ENCODE data around the gene CBLB. TPM values are rescaled to one million over a fixed set of nuclear protein-coding genes. Genes with fewer than 3 reads are reported as not detected.
A peak's percentile ranks its signal among the peaks of the same experiment; 100 is the strongest.

The CBLB gene
- total RNA-seq, 1 donor from 2014 or later, result 41.5 TPM

GRCh38 chr3:105807146-105807545 is 61.7 kb downstream of the CBLB start:
- H3K36me3 ChIP-seq, result no peaks in the 10 kb centered on the region
- H3K27me3 ChIP-seq, result no peaks in the 10 kb centered on the region
- DNase-seq (no peak), ATAC-seq (no peak)
- H3K27ac ChIP-seq, result no peak overlapping the region
- TF ChIP-seq, protein P1, sequence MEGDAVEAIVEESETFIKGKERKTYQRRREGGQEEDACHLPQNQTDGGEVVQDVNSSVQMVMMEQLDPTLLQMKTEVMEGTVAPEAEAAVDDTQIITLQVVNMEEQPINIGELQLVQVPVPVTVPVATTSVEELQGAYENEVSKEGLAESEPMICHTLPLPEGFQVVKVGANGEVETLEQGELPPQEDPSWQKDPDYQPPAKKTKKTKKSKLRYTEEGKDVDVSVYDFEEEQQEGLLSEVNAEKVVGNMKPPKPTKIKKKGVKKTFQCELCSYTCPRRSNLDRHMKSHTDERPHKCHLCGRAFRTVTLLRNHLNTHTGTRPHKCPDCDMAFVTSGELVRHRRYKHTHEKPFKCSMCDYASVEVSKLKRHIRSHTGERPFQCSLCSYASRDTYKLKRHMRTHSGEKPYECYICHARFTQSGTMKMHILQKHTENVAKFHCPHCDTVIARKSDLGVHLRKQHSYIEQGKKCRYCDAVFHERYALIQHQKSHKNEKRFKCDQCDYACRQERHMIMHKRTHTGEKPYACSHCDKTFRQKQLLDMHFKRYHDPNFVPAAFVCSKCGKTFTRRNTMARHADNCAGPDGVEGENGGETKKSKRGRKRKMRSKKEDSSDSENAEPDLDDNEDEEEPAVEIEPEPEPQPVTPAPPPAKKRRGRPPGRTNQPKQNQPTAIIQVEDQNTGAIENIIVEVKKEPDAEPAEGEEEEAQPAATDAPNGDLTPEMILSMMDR (IDR thresholded peaks at IDR 0.05), result no peak
- intact Hi-C loops (cut with DNase I), result no loop called here
- H3K4me1 ChIP-seq, result peaks cover 22% of the 10 kb centered on the region
- H3K9me3 ChIP-seq, result no peaks in the 10 kb centered on the region
- H3K4me3 ChIP-seq, result no peak overlapping the region

GRCh38 chr3:105806359-105806758 is 62.5 kb downstream of the CBLB start:
- H3K4me1 ChIP-seq, result peaks cover 22% of the 10 kb centered on the region
- H3K9me3 ChIP-seq, result no peaks in the 10 kb centered on the region
- TF ChIP-seq, protein P1 (IDR thresholded peaks at IDR 0.05), result no peak
- intact Hi-C loops (cut with DNase I), result no loop called here
- H3K27ac ChIP-seq, result no peak overlapping the region
- H3K4me3 ChIP-seq, result no peak overlapping the region
- ATAC-seq (peak; percentile 64), DNase-seq (no peak)
- H3K36me3 ChIP-seq, result no peaks in the 10 kb centered on the region
- no peaks in the 10 kb centered on the region for H3K27me3 ChIP-seq

DNA sequence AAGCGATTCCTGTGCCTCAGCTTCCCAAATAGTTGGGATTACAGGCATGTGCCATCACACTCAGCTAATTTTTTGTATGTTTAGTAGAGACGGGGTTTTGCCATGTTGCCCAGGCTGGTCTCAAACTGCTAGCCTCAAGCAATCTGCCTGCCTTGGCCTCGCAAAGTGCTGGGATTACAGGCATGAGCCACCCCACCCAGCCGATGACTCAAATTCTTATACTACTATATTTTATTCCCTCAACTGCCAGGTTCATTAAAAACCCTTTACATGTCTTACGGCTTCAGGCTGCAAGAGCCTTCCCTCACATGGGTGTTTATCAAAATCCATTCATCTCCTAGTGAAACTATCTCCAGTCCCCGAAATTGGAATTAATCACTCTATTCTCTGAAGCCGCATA is 63.4 kb downstream of the CBLB start:
- no peak overlapping the region for H3K4me3 ChIP-seq

DNA sequence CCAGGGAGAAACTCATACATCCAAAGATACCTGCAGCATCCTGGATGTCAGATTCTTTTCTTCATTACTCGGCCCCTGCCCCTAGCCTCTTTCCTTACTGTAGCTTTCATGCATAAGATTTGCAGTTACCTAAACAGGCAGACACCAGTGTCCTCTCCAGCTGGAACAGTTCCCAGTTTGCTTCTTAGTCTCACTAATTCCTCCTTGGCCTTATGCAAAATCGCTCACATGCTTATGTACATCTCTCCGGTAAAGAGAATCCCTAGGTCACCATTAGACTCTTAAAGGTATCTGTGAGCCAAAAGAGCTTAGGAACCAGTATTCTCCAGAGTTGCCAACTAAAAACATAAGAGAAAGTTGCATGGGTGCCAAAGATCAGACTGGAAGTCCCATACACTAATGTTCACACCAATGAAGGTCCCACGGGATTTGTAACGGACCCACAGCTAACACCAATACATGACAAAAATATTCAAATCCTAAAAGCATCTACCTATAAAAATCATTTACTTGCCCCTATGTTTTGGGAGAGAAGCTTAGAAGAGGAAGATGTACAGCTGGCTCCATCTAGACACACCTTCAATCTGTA is 66.6 kb downstream of the CBLB start:
- TF ChIP-seq, protein P1 (IDR thresholded peaks at IDR 0.05), result no peak
- DNase-seq, result no peak

More for the DNA sequence above, 63.4 kb downstream of the CBLB start:
- TF ChIP-seq, protein P1 (IDR thresholded peaks at IDR 0.05), result no peak
- Histone ChIP-seq H3K36me3 (no peaks in the 10 kb centered on the region), H3K9me3 (no peaks in the 10 kb centered on the region), H3K4me1 (peaks cover 21% of the 10 kb centered on the region), H3K27ac (no peak overlapping the region), H3K27me3 (no peaks in the 10 kb centered on the region)
- DNase-seq (no peak), ATAC-seq (no peak)
- intact Hi-C loops (cut with DNase I), result no loop called here

GRCh38 chr3:105801397-105801796 is 67.4 kb downstream of the CBLB start:
- H3K36me3 ChIP-seq, result no peaks in the 10 kb centered on the region
- no peak for DNase-seq
- no peaks in the 10 kb centered on the region for H3K9me3 ChIP-seq
- no peak overlapping the region for H3K27ac ChIP-seq
- no peak overlapping the region for H3K4me3 ChIP-seq
- TF ChIP-seq, protein P1 (IDR thresholded peaks at IDR 0.05), result no peak
- no peak for ATAC-seq
- peaks cover under 1% of the 10 kb centered on the region for H3K4me1 ChIP-seq
- no peaks in the 10 kb centered on the region for H3K27me3 ChIP-seq
- intact Hi-C loops (cut with DNase I), result no loop called here

More for the DNA sequence above, 66.6 kb downstream of the CBLB start:
- Histone ChIP-seq H3K27me3 (no peaks in the 10 kb centered on the region), H3K27ac (no peak overlapping the region), H3K36me3 (no peaks in the 10 kb centered on the region), H3K4me1 (peaks cover 4% of the 10 kb centered on the region), H3K4me3 (no peak overlapping the region), H3K9me3 (no peaks in the 10 kb centered on the region)
- intact Hi-C loops (cut with DNase I), result no loop called here
- ATAC-seq, result no peak

DNA sequence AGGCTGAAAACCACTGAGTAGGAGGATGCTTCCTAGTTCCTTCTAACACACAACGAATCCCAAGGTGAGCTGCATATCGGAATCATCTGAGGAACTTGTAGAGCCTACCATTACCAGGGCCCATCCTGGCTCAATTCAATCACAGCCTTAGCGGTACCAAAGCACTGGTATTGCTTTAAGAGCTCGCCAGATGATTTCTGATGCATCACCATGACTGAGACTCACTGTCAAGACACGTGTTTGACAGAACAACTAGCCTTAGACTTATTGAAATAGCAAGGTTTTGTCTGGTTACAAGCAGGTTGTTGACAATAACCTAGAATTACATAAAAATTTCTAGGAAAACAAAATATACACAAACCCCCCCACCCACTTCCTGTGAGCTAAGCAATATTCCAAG is 68.5 kb downstream of the CBLB start:
- H3K27me3 ChIP-seq, result no peaks in the 10 kb centered on the region
- TF ChIP-seq, protein P1 (IDR thresholded peaks at IDR 0.05), result no peak
- no peak overlapping the region for H3K4me3 ChIP-seq
- intact Hi-C loops (cut with DNase I), result no loop called here
- H3K36me3 ChIP-seq, result no peaks in the 10 kb centered on the region
- H3K9me3 ChIP-seq, result no peaks in the 10 kb centered on the region
- no peak for ATAC-seq
- H3K4me1 ChIP-seq, result no peaks in the 10 kb centered on the region
- H3K27ac ChIP-seq, result no peak overlapping the region
- no peak for DNase-seq

All from upper lobe of right lung (tissue), 1 donor.